Activated CD8-positive, alpha-beta memory T cell treated with anti-CD3 and anti-CD28 coated beads, Interleukin-2, amount 50 U/mL, for 48 hours (primary cell): Measurements from ENCODE around the gene COL13A1.

Experiments used
- DNase-seq: peaks from one replicate; pipeline ENCODE4 v3.0.0-alpha.2; 2020

The COL13A1 gene

DNA sequence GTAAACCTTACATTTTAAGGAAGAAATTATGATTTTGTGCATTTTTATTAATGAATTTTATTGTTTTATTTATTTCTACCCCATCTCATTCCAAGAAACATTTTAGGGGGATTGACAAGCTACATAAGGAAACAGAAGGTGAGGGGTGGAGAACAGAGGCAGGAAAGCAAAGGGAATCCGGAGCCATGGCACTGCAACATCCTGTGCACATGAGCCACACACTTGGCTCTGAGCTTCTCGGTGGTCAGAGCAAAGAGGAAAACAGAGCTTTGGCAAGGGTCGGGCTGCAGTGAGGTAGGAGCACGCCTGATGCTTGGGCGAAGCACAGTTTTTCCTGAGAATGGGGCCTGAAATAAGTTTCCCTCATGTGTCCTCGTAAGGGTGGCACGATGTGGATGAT is 68.9 kb downstream of the COL13A1 start:
- DNase-seq: no peak

DNA sequence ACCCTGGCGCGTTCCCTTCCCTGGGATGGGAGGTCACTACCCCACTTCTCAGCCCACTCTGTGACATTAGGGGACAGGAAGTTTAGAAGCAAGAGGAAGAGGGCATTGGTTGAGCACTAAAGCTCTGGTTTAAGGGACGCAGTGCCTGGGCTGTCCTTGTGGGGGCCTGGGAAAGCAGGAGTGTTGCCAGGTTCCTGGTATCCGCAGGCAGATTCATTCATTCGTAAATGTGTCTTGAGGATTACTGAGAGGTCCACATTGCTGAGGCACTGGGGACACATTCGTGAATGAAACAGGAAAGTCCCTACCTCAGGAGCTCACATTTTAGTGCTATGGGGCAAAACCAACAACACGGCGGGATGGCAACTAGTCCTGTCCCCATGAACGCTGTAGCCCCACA is 69.4 kb downstream of the COL13A1 start:
- no peak for DNase-seq

DNA sequence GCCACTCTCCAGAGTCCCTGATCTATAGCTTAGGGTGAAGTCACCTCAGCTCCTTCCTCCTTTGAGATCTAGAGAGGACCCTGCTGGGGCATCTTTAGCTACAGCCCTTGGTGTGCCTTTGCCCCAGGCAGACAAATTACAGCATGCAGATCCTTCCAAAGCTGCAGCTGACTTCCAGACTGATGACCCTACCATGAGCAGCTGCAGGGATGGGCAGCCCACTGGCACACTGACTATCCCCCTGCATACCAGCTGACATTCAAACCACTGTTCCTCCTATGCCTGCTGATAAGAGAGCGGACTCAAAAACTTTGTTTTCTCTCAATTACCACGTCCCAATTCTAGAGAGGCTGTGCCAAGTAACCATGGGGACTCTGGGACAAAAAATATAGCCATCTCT is 70.6 kb downstream of the COL13A1 start:
- DNase-seq: no peak

DNA sequence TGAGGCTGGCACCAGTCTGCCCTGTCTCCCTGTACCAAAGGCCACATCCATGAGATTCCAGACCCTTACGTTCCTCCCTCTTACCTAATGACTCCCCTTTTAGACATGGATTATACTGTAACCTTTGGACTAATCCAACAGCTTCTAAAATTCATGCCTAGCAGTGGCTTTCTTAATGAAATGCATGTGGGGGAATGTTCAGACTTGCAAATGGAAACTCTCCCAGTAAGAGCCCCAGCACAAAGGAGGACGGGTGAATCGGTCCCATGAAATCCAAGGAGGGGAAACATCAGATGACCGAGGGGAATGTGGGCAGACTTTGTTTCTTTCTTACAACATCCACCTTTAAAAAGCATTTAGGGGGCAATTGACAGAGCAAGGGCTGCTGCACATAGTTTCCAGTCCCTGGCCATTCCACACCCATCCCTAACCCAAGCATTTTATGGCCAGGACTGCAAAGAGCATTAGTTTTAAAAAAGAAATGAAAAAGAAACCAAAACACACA is 71.5 kb downstream of the COL13A1 start:
- DNase-seq: no peak

DNA sequence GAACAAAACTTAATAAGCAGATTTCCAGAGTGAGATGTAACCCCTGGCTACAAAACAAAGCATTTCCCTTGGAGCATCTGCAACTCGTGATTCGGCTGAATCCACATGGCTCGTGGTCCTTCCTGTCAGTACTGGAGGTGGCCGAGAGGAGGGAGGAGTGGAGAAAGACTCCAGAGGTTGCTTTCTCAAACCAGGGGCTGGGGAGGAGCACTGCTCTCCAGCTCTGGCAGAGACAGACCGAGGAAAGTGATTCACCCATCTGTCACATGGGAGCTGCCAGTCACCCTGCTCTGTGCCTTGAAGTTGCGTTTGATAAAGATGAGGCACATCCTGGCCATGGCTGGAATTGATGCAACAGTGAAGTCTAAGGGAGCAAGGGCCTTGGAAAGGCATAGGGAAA is 72.7 kb downstream of the COL13A1 start:
- DNase-seq: no peak

DNA sequence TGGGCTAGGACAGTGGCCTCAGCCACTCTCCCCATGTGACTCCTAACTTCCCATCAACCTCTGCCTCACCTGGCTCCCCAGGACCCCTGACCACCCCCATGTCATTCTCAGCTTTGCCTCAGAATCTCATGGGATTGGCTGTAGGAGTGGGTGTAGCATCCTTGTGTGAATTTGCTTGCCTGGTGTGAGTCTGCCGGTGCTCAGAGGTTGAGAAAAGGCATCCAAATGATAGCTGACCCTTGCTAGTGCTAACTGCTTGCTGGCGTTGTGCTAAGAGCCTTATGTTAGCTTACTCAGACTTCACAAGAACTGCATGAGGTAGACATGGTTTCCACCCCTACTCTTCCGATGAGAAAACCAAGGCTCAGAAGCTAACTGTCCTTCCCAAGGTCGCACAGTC is 74.2 kb downstream of the COL13A1 start:
- DNase-seq: no peak

DNA sequence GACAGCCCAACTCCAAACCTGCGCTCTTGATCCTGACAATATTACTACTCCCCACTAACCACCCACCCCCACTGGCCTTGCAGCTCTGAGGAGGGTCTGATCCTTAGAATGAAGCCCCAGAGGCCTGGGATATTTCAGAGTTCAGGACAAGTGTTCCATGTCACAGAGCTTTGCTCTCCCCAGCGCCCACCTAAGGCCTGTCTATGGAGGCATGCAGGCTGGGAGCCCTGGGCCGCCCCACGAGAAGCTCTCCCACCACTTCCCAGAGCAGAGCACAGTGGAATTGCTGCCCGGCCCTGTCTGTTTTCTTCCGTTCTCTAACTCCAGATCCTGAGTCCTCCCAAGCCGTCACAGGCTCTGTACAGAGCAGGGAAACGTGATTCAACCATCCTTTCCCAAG is 74.6 kb downstream of the COL13A1 start:
- DNase-seq: no peak

DNA sequence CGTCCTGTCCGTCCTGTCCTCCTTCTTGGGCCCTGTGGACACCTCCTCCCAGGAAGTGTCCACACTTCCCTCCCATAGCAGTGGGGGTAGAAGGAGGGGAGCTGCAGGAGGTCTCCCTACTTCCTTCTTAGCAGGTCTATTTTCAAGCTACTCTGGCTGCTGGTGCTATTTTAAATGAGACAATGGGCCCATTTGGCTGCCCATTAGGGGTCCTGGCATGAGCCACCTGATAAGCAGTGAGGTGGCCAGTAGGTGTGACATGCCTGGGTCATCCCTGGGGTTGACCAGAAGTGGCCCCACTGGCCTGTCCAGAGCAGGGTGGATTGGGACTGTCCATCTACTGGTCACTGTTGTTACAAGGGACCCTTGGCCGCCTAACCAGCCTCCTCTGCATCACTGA is 75.2 kb downstream of the COL13A1 start:
- DNase-seq: no peak

DNA sequence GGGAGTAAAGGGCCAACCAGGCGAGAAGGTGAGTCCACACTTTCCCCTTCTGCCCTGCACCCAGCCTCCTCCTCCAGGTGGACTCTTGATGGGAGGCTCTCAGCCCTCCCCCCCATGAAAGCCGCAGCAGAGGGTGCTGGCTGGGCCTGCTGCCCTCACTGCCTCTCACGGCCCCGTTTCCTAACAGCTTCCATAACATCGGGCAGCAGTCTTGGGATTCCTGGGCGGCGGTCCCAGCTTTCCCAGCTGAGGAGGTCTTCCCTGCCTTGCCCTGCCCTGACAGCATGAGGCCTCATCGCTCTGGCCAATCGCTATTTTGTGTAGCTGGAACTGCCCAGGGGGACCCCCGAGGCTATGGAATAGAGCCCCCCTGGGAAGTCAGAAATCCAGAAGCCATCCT is 76.3 kb downstream of the COL13A1 start:
- no peak for DNase-seq

DNA sequence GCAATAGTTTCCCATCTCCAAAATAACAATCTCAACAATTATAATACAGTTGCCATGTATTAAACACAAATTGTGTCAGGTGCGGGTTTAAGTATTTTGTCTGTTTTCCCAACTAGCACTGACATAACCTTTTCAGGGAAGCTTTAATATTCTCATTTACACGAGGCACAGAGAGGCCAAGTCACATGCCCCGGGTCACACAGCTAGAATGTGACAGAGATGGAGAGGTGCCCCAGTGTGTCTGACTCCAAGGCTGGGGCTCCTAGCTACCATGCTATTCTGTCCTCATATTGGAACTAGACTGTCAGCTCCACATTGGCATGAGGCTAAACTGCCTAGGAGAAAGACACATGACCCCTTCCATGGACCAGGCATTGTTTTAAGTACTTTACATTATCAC is 77.2 kb downstream of the COL13A1 start:
- no peak for DNase-seq

DNA sequence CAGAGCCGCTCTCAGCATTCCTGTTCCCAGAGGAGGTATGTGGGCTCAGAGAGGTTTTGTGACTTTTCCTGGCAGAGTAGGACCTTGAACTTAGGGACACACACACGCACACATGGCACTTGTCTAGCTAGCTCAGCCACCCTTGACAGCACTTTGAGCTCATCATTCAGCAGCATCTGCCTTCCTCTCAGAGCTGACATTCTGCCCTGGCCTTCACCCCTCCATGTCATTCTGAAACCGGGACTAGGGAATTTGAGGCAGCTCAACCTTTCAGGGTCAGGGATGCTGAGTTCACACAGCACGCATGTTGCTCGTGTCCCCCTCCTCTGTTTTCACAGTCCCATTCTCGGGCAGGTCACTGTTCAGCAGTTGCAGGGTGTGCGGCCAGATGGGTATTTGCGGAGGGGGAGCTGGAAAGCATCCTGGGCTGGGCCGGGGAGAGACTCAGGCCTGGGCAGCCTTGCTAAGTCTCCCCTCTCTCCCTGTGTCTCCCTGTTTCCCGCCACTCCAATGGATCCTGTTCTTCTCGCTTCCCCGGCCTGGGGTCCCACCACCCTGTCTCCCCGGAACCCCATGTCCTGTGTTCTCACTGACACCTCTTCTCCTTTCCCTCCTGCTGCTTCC is 78.0 kb downstream of the COL13A1 start:
- no peak for DNase-seq

DNA sequence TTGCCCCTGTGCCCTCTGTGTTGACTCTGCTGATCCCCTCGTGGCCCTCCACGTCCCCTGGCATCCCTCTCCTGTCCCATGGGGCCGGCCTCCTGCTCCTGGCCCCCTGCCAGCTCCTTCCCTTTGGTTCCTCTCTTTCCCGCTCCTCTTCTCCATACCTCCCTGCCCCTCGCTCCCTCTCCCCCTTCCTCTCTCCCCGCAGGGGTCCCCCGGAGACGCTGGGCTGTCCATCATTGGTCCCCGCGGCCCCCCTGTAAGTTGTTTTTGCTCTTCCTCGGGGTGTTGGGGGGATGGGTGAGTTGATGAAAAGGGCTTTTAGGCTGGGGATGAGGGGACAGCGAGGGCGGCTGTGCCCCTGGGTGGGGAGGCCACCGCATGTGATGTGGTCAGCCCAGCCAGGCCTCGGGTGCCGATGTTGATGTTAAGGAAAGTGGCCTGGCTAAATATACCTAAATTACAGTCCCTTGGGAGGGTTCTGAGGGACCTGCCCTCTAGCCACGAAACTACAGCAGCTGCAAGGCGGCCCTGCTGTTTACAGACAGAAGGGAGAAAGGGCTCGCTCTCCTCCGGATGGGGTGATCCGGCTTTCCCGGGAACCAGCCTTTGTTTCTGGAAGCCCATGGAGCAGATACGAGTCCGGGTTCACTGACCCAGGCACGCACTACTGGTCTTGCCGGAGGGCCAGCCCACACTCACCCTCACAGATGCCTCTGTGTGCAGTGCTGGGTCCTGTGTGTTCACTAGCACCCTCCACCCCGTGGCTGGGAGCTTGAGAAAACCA is 78.8 kb downstream of the COL13A1 start:
- no peak for DNase-seq

DNA sequence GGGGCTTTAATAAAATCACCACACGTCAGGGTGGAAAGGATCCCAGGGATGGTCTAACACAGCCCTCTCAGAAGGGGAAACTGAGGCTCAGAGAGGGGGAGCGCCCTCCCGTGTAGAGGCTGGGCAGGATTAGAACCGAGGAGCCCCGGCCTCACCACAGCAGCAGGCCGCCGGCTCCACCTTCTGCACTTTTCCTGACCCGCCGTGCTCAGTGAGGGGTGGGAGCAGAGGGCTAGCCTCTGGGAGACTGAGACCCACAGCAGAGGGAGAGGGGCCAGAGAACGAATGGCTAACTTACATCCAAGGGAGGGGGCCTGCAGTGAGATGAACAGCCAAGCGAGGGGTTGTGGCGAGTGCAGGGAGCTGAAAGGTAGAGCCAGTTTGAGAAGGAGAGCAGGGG is 79.5 kb downstream of the COL13A1 start:
- no peak for DNase-seq

DNA sequence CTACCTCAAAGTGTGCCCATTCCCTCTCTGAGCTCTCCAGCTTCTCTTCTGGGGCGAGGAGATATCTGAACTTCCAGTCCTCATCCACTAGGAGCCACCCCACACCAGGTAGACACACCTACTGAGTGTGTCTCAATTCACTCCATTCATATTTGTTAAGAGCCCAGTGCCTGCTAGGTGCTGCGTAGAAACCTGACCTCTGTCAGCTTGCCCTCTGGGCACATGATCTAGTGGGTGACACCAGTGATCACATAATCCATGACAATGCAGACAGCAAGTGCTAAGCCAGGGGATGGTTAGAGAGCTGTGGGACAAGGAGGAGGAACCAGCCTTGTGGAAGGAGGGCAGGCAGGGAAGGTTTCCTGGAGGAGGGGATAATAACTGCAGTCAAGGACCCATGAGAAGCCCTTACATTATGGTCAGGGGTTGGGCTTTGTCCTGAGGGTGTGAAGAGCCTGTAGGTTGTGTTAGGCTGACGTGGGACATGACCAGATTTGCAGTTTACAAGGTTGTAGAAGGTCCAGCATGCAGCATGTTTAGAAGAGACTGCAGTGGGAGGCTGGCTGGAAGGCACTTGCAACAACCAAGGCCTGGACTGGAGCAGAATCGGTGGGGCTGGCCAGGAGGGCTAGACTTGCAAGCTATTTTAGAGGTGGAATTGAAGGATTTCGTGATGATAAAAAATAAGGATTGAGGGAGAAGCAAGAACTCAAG is 81.8 kb downstream of the COL13A1 start:
- DNase-seq: no peak

DNA sequence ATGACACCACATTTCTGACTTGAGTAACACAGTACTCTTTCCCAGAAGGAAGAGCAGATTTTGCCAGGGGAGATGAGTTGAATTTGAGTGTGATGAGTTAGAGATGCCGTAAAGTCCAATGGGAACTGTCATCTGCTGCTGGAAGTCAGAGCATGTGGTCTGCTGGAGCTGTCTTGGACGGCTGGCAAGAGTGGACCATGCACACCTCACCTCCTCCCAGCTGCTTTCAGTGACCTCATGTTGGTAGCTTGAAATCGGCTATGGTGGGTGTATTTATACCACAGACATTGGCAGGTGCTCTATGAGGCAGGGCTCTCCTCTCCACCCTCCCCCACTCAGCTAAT is 82.3 kb downstream of the COL13A1 start:
- DNase-seq: no peak

DNA sequence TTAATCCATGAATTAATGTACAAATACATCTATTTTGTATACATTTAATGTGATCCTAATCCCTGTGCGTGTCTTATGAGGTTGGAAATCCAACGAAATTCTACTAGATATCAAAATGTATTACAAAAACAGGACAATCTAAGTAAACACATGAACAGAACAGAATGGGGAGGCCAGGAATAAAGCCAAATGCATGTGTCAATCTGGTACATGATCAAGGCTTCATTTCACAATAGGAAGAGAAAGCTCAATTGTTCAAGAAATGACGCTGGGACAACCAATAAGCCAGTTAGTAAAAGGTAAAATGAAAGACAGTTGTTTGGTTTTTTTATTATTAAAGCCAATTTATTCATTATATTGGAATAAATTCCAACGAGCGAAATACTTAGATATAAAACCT is 83.0 kb downstream of the COL13A1 start:
- DNase-seq: no peak

DNA sequence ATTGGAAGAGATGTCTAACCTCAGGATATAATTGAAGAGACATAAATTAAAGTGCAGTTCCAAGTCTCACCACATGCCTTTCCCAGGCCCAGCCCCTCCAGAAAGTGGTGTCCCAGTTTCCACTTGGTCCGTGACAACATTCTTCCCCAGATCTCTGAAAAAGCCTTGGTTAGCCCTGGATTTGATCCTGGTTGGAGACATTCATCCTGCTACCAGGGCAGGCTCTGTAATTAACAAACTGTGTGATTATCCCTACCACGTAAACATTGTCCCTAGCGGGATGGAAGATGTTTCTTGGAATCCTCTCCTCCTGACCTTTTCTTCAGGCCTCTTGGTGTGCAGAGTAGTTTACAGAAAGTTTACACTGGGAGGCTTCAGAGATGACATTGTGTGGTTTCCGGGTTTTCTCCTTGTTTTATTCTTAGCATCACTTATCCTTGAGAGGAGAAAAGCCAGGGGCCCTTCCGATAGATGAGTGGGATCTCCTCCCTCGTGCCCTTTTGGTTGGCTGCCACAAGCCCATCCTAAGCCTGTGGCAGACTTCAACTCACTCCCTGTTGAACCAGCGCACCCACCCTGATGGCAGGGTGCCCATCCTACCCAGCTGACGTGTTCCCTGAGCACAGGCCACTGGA is 83.8 kb downstream of the COL13A1 start:
- no peak for DNase-seq

DNA sequence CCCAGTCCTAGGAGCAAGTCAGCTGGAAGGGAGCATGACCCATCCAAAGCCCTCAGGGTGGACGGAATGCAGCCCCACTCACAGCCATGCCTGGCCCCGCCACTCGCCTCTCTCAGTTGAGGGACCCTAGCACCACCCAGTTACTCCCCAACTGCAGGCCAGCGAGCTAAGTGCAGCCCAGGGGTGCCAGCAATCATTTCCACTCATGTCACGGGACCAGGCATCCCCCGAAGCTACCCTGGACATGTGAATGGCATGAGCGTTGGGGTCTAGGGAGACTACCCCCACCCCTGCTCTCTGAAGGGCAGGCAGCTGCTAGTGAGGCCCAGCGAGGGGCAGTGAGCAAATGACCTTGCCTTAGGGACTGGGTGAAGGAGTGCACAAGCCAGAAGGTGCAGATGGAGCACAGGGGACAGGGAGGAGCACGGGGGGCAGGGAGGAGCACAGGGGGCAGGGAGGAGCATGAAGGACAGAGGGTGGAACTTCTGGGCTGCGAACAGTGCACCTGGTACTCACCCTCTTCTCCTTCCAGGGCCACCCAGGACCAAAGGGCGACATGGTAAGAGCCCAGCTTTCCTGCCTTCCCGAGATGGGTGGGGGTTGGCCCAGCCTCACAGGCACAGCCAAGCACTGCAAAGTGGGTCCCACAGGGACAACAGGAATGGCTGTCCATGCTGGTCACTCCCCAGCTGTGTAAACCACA is 87.3 kb downstream of the COL13A1 start:
- no peak for DNase-seq

DNA sequence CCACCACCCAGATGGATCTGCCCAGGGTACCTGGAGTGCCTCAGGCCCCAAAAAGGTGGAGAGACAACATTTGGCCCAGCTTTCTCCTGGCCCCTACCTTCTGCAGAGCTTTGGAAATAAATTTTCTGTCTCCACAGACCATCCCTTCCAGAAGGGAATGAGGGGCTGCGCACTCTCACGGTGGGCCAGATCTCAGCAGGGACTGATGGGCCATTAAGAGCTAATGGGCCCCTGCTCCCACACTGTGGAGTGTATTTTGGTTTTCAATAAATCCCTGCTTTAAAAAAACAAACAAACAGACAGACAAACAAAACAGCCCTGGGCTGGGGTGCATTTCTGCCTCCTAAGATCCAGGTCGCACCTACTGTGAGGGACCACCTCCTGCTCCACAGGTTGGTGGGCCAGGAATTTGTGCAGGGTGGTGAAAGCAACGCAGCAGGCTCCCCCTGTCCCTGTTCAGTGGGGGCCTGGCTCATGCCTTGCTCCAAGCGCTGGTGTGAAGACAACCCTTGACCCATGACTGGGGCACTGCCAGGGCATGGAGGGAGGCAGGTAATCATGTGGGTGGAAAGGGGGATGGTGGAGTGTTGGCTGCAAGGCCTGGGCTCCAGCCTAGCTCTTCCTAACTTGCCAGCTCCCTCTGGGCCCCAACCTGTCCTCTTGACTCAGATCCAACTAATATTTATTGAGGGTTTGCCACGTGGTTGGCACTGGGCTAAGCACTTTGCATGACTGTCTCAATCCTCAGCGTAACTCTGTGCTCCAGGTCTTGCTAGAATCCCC is 88.5 kb downstream of the COL13A1 start:
- DNase-seq: no peak

DNA sequence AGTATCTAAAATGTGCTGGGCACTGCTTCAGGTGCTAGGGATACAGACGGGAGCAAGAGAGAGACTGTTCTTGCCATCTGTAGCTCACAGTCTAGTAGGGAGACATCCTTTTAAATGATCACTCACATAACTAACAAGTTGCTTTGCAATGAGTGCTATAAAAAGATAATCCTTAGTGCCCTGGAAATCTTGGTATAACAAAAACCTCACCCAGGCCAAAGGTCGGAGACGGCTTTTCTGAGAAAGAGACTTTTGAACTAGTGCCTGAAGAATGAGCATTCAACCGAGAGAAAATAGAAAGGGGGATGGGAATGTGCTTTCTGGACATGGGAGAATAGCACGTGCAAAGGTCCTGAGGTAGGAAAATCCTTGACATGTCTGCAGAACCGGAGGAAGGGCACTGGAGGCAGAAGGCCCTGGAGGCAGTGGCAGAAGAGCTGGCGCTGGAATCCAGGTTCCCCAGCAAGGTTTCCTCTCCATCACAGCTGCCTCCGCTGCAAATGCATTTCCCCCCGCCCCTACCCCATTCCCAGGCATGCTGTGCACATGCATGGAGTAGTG is 89.4 kb downstream of the COL13A1 start:
- no peak for DNase-seq

DNA sequence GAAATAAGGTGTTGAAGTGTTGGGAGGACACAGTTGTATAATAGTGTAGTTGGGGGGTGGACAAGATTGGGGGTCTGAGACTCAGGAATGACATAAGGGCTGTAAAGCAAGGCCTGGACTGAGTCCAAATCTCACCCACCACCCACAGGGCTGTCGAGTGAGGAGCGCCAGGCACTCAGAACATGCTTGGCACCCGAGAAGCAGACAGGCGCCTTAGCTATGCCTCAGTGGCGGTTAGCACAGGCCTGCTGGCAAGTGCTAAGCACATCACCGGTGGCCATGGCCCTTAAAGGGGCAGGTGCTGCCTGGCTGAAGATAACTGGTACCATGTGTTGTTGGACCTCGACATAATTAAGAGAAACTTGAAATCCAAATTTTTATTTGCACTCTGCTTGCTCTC is 90.7 kb downstream of the COL13A1 start:
- no peak for DNase-seq

DNA sequence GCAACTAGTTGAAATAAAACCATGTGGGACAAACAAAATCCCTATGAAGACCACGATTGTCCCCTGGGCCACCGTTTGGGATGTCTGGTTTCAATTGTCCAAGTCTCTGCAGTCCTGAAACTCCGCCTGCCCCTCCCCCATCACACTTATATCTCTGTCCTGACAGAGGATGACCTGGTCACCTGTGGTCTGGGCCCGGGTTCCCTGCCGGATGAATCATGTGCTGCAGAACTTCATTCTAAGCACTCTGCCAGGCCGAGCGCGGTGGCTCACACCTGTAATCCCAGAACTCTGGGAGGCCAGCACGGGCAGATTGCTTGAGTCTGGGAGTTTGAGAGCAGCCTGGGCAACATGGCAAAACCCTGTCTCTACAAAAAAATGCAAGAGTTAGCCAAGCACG is 91.1 kb downstream of the COL13A1 start:
- DNase-seq: no peak
